Astrocyte of the cerebellum (primary cell): ENCODE results near the gene CMIP.

ENCODE experiments used
- DNase-seq: peaks from one replicate; pipeline ENCODE4 v3.0.0-alpha.2; 2011; ENCODE audit warnings: low read depth
- H3K4me3 ChIP-seq: 2 replicates; pipeline ENCODE4 v1.5.1; 2011; ENCODE audit warnings: mild to moderate bottlenecking, low read depth, low read length, moderate library complexity
- in situ Hi-C: cut with HindIII; loops from 2 replicates; pipeline ENCODE4 v1.10.0; 2017; ENCODE audit warnings: low sequenced_read_pairs
- TF ChIP-seq, protein P1 (sequence below): IDR thresholded peaks from 2 replicates; pipeline ENCODE4 v1.5.1; 2012; ENCODE audit warnings: low read length, low read depth, moderate library complexity, mild to moderate bottlenecking; ENCODE audit errors: missing control alignments

CMIP gene

DNA sequence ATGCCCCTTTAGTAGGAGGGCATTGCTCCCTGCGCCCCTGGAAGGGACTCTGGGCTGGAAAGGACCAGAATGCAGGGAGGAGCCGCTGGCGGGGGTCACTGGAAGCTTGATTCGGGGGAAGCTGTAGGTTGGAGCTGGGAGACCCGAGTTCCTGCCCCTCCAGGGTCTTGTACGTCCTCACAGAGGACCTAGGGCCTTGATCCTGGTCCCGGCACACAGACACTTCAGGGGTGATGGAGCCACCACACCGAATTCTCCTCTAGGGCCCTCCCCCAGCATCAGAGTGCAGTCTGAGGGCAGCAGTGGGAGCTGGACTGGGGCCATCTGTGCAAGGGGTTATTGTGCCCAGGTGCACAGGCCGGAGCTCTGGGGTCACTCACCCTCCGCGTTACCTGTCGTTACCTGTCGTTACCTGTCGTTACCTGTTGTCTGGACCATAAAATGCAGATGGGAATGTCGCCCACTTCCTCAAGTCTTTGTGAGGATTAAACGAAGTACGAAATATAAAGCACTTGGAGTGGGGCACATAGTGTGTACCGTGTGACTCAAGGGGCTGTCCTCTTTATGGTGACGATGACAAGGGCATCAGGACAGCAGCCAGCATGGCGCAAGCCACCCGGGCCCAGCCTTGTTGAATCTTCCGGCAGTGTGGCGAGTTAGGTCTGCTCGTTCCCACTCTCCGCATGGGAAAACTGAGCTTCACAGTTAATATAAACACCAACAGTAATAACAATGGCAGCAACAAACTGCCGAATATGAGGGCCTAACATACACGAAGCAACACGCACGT is 48.6 kb downstream of the CMIP start:
- in situ Hi-C loops, result loop anchor here (5.0 kb wide), 1 partner anchor 64 kb away; no protein-coding TSS in a partner anchor
- H3K4me3 ChIP-seq, result no peak overlapping the region
- TF ChIP-seq, protein P1, sequence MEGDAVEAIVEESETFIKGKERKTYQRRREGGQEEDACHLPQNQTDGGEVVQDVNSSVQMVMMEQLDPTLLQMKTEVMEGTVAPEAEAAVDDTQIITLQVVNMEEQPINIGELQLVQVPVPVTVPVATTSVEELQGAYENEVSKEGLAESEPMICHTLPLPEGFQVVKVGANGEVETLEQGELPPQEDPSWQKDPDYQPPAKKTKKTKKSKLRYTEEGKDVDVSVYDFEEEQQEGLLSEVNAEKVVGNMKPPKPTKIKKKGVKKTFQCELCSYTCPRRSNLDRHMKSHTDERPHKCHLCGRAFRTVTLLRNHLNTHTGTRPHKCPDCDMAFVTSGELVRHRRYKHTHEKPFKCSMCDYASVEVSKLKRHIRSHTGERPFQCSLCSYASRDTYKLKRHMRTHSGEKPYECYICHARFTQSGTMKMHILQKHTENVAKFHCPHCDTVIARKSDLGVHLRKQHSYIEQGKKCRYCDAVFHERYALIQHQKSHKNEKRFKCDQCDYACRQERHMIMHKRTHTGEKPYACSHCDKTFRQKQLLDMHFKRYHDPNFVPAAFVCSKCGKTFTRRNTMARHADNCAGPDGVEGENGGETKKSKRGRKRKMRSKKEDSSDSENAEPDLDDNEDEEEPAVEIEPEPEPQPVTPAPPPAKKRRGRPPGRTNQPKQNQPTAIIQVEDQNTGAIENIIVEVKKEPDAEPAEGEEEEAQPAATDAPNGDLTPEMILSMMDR, result no peak
- no peak for DNase-seq

DNA sequence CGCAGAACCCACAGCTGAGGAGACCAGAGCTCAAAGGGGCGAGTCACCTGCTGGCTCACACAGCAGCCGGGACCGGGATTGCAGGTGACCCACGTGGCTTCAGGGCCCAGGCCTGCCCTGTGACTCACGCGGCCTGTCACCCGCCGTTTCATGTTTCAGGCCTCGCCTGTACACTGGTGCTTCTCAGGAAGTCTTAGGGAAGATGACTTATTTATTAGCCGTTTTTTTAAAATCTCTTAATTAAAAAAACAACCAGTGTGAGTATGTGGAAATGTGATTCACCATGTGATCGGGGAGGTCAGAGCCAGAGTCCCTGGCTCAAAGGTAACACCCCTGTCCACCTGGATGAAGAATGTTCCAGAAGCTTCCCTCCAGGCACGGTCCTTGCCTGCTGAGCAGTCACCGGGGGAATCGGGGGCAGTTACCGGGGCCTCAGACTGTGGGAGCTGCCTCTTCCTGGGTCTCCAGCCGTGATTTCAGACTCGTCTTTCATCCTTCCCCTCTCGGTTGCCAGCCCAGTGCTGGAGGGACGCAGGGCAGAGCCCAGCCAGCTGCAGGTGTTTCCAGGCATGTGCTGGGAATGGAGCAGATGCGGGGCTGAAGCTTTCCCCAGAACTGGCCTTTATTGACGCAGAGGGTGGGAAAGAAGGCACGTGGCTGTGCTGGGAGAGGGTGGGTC is 49.3 kb downstream of the CMIP start:
- TF ChIP-seq, protein P1, result no peak
- in situ Hi-C loops, result loop anchor here (5.0 kb wide), 1 partner anchor 63 kb away; no protein-coding TSS in a partner anchor
- H3K4me3 ChIP-seq, result no peak overlapping the region
- DNase-seq, result no peak

DNA sequence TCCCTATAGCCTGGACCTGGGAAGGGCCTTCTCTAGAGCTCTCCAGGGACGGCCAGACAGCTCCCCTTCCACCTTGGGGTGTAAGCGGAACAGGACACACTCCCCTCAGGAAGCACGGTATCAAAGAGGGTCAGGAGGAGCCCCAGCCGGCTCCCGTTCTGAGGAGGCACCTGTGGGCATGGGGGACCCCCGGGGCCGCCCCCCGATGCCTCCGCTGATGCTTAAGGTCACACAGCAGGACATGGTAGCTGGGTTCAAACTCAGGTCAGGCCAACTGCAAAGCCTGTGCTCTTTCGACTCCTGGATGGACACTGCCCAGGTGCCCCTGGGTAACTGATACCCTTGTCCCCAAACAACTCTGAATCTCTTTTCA is 49.8 kb downstream of the CMIP start:
- in situ Hi-C loops, result loop anchor here (5.0 kb wide), 1 partner anchor 63 kb away; no protein-coding TSS in a partner anchor

DNA sequence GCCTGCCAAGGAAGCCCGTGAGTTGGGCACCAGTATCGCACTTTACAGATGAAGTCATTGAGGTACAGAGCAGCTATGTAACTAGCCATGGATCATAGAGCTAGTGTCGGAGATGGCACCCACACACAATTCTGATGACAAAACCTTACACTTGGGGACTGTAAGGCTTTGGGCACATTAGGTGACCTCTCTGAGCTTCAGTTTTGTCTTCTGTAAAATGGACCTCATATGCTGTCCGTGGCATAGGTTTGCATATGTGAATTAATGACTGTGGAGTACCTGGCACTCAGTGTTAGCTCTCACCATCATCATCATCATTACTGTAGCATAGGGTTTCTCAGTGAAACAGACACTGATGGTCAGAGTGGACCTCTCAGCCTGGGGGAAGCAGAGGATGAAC is 50.3 kb downstream of the CMIP start:
- DNase-seq, result no peak
- TF ChIP-seq, protein P1, result no peak
- in situ Hi-C loops, result loop anchor here (5.0 kb wide), 1 partner anchor 62 kb away; no protein-coding TSS in a partner anchor
- no peak overlapping the region for H3K4me3 ChIP-seq

More for the DNA sequence above, 49.8 kb downstream of the CMIP start:
- no peak overlapping the region for H3K4me3 ChIP-seq
- TF ChIP-seq, protein P1, result no peak
- DNase-seq, result no peak

DNA sequence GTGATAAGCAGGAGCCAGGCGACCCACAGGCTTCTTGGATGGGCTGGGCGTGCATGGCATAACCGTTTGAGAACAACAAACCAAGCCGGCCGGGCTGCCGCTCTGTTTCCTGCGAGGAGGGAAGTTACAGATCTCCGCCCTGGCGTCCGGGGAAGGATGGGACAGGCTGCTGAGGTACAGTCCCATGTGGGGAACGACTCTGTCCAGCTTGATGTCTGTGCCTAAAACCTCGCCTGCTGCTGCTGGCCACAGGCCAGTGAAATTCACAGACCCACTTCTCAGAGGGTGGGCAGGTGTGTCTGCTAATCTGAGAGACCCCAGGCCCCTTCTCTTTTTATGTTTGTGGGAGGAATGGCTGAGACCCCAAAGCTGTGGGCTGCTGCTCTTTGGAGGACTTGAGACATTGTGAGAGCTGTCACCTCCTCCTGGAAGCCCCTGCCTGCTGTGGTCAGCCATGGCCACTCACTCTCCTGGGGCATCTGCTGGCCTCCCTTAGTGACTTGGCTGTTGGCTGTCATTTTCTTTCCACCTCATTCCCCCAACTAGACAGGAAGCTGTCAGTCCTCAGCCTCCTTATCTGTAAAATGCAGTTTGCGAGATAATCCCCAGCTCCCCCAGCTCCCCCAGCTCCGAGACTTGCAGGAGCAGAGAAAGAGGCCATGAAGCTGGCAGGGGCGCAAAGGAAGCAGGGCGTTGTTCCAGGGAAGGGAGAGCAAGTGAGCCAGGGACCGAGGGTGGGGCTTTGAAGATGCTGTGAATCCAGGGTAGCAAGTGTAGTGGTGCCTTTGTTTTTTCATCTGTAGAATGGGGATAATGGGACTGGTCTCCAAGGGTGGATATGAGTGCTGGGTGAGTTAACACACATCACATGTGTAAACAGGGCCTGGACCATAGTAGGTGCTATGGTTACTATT is 51.0 kb downstream of the CMIP start:
- TF ChIP-seq, protein P1, result no peak
- no peak overlapping the region for H3K4me3 ChIP-seq
- in situ Hi-C loops, result no loop called here
- DNase-seq, result no peak

DNA sequence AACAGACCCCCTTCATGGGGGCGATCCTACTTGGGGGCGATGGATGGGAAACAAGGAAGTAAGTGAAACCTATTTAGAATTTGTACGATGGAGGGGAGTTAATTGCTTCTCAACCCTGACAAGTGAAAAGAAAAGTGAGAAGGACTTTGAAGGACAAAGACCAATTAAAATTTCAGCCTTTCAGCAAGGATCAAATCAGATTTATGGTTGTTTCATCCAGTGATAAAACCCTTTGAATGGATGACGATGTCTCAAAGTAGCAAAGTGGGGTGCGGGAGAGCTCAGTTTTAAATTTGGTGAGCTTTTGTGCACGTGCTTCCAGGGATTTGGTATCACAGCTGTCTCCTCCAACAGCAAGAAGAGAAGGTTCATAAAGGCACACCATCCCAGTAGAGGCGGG is 51.7 kb downstream of the CMIP start:
- no peak overlapping the region for H3K4me3 ChIP-seq
- no peak for DNase-seq
- in situ Hi-C loops, result no loop called here
- TF ChIP-seq, protein P1, result no peak
